ENCODE measurements around the gene SPRYD3.

The SPRYD3 gene

DNA sequence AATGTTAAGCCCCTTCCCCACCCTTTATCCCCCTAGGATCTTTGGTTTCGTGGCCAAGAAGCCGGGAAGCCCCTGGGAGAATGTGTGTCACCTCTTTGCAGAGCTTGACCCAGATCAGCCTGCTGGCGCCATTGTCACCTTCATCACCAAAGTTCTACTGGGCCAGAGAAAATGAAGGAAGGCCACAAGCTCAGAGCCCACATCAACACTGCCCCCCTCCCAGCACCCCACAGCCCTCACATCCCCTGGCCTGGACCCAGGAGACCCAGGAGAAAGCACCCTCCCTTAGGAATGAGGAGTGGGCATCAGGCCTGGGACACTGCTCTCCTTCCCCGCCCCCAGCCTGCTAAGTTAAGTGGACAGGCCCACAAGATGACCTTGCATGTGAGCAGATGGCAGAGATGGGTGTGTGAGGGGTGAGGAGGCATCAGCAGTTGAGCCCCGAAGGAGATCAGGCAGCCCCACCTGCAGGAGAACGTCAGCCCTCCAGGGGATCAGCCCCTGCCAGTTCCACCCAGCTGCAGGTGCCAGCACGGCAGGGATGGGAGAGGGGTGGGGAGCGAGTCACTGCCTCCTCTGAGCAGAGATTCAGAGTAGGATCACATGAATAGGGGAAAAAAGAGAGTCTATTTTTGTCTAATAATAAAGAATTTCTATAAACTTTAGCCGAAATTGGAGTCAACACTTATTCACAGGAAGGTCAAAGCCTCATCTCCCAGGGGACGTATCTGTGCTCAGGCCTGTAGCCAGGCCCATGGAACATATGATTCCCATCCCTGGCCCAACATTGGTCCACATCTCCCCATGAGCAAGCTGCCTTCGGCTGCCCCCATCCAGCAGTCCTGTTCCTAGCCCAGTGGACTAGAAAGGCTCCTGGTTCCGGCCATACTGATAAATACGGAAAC is 15.2 kb downstream of the SPRYD3 start:
- no peak for DNase-seq (ENCODE audit: low read depth in 2 of 2)

DNA sequence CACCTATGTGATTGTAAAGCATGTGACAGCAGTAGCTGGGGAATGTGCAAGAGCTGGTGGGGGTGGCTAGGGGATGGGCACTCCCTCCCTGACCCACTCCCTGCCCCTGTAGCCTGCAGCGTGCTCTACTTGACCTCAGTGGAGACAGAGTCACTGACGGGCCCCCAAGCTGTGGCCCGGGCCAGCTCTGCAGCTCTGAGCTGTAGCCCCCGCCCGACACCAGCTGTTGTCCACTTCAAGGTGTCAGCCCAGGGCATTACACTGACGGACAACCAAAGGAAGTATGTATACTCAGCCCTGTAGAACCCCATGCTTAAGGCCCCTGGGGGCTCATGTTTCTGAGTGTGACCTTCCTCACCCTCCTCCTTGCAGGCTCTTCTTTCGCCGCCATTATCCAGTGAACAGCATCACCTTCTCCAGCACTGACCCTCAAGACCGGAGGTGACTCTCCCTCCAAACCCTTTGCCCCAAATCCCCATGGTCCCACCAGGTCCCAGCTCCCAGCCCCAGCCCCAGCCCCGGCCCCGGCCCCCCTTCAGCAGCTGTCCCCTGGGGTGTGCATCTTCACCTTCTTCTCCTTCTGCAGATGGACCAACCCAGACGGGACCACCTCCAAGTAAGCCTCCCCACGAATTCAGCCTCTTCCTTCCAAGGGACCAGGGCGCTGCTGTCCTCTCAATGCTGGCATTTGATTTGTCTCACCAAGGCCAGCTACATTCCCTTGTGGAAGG is 16.0 kb downstream of the SPRYD3 start:
- DNase-seq (ENCODE audit: low read depth in 2 of 2), result no peak

DNA sequence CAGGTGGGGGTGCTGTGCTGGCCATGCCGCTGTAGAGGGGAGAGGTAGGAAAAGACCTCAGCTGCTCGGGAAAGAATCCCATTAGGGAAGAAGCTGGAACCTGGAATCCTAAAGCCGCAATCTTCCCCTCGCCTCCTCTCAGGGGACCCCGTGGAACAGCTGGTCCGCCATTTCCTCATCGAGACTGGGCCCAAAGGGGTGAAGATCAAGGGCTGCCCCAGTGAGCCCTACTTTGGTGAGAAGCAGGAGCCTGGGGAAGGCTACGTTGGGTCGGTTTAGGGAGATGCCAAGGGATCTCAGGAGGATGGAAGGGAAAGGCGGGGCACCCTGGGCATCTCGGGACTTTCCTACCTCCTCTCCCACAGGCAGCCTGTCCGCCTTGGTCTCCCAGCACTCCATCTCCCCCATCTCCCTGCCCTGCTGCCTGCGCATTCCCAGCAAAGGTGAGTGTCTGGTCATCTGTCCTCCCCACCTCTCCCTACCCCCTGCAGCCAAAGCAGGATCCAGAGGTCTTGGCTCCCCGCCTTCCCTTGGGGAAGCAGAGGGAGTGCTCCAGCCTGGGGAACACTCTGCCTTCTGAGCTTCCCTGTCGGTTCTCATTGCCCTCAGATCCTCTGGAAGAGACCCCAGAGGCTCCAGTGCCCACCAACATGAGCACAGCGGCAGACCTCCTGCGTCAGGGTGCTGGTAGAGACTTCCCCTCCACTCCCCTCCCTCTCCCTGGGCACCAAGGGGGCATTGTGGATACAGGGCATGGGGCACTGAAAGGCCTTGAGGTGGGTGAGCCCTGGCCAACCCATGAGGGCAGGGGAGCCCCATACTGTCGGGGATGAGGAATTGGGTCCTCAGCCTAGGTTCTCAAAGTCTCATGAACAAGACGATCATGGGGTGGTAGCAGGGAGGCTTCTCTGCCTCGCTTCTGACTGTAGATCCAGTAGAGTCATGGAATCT is 16.9 kb downstream of the SPRYD3 start:
- no peak for DNase-seq (ENCODE audit: low read depth in 2 of 2)

DNA sequence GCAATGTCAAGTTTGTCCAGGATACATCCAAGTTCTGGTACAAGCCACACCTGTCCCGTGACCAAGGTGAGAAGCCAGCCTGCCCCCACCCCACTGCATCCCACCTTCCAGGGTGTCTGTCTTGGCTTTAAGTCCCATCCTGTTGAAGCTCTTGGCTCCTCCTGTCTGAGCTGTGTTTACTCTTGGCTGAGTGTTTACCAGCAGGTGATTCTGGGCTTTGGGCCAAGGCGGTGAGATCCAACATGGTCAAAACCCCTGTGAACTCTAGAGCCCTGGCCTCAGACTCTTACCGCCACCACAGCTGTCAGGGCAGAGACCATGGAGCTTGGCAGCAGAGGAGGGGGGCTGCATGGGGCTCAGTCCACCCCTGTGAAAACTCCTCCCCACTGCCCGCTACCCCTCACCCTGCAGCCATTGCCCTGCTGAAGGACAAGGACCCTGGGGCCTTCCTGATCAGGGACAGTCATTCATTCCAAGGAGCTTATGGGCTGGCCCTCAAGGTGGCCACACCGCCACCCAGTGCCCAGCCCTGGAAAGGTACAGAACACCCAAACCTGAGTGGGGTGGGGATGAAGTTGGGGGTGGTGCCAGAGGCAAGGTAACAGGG is 17.7 kb downstream of the SPRYD3 start:
- no peak for DNase-seq (ENCODE audit: low read depth in 2 of 2)

DNA sequence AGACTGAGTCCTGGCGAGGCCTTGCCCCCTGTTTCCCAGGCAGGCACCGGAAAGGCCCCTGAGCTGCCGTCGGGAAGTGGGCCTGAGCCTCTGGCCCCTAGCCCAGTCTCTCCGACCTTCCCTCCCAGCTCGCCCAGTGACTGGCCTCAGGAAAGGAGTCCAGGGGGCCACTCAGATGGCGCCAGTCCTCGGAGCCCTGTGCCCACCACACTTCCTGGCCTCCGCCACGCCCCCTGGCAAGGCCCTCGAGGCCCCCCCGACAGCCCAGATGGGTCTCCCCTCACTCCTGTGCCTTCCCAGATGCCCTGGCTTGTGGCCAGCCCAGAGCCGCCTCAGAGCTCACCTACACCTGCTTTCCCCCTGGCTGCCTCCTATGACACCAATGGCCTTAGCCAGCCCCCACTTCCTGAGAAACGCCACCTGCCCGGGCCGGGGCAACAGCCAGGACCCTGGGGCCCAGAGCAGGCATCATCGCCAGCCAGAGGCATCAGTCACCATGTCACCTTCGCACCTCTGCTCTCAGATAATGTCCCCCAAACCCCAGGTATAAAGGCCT is 18.4 kb downstream of the SPRYD3 start:
- DNase-seq (ENCODE audit: low read depth in 2 of 2), result no peak

DNA sequence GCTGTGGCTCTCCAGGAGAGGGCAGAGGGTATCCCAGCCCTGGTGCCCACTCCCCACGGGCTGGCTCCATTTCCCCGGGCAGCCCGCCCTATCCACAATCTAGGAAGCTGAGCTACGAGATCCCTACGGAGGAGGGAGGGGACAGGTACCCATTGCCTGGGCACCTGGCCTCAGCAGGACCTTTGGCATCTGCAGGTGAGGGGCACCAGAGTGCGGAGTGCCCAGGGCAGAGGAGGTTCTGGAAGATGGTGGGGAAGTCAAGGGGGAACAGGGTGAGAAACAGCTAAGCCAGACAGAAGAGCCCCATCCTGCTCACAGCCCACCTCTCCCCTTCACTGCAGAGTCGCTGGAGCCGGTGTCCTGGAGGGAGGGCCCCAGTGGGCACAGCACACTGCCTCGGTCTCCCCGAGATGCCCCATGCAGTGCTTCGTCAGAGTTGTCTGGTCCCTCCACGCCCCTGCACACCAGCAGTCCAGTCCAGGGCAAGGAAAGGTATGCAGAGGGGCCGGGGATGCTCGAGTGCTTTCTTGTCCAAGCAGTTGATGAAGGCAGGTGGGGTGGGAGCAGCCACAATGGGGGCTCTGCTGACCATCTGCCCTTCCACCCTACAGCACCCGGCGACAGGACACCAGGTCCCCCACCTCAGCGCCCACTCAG is 19.0 kb downstream of the SPRYD3 start:
- DNase-seq (ENCODE audit: low read depth in 2 of 2), result no peak

DNA sequence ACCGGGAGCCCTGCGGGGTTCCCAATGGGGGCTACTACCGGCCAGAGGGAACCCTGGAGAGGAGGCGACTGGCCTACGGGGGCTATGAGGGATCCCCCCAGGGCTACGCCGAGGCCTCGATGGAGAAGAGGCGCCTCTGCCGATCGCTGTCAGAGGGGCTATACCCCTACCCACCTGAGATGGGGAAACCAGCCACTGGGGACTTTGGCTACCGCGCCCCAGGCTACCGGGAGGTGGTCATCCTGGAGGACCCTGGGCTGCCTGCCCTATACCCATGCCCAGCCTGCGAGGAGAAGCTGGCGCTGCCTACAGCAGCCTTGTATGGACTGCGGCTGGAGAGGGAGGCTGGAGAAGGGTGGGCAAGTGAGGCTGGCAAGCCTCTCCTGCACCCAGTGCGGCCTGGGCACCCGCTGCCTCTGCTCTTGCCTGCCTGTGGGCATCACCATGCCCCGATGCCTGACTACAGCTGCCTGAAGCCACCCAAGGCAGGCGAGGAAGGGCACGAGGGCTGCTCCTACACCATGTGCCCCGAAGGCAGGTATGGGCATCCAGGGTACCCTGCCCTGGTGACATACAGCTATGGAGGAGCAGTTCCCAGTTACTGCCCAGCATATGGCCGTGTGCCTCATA is 19.6 kb downstream of the SPRYD3 start:
- DNase-seq (ENCODE audit: low read depth in 2 of 2), result no peak

DNA sequence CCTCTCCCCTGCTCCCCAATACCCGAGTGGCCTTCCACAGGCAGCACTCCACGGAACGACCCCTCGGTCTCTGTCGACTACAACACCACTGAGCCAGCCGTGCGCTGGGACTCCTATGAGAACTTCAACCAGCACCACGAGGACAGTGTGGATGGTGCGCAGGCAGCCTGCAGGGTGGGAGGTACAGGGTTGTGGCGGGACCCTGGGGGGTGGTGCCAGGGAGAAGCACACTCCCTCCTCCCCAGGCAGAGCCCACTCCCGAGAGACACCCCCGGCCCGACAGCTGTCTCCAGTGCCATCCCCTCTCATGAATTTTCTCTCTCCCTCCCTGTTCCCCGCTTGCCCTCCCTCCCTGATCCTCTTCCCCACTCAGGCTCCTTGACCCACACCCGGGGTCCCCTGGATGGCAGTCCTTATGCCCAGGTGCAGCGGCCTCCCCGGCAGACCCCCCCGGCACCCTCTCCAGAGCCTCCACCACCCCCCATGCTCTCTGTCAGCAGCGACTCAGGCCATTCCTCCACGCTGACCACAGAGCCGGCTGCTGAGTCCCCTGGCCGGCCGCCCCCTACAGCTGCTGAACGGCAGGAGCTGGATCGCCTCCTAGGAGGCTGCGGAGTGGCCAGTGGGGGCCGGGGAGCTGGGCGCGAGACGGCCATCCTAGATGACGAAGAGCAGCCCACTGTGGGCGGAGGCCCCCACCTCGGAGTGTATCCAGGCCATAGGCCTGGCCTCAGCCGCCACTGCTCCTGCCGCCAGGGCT is 20.3 kb downstream of the SPRYD3 start:
- no peak for DNase-seq (ENCODE audit: low read depth in 2 of 2)

DNA sequence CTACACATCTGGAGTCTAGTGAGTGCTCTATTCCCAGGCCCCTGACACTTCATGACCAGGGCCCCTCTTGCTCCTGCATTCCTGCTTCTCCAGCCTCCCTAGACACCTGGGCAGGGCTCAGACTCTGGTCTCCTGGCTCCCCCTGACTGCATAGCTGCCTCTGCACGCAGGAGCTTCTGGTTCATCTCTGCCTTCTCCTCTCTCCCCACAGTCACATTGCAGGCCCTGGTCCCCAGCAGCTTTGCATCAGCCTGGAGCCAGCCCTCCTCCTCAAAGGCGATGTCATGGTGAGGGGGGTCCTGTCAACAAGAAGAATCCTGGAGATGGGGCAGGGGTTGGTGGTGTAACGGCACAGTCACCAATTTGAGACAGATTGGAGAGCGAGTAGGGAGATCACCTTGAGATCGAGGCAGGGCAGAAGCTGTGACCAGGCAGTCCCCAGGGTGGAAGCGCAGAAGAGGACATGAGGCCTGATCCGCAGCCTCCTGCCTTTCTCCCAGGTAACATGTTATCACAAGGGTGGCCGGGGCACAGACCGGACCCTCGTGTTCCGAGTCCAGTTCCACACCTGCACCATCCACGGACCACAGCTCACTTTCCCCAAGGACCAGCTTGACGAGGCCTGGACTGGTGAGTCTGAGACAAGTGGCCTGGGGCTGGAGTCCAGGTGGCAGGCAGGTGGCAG is 21.2 kb downstream of the SPRYD3 start:
- DNase-seq (ENCODE audit: low read depth in 2 of 2), result no peak

DNA sequence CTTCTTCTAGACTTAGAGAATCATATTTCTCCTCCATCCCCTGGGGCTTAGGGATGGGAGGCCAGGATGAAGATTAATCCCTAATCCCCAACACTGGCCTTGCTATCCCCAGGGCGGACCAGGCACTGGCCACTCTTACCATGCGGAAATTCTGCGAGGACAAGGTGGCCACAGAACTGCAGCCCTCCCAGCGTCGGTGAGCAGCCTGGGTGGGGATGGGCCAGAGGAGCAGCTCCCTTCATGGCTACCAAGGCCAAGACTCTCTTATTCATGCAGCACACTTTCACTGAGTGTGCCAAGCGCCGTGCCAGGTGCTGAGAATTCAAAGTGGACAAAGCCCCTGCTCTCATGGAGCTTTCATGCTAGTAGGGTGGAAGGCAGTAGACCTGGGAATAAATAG is 22.3 kb downstream of the SPRYD3 start:
- DNase-seq (ENCODE audit: low read depth in 2 of 2), result no peak

DNA sequence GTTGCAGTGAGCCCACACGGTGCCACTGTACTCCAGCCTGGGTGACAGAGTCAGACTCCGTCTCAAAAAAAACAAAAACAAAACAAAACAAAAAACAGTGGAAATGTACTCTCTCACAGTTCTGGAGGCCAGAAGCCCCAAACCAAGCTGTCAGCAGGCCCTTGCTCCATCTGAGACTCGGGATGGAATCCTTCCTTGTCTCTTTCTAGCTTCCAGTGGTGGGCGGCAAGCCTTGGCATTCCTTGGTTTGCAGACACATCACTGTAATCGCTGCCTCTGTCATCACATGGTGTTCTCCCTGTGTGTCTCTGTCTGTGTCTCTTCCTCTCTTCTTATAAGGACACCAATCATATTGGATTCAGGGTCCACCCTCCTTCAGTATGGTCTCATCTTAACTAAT is 22.9 kb downstream of the SPRYD3 start:
- DNase-seq (ENCODE audit: low read depth in 2 of 2), result no peak

DNA sequence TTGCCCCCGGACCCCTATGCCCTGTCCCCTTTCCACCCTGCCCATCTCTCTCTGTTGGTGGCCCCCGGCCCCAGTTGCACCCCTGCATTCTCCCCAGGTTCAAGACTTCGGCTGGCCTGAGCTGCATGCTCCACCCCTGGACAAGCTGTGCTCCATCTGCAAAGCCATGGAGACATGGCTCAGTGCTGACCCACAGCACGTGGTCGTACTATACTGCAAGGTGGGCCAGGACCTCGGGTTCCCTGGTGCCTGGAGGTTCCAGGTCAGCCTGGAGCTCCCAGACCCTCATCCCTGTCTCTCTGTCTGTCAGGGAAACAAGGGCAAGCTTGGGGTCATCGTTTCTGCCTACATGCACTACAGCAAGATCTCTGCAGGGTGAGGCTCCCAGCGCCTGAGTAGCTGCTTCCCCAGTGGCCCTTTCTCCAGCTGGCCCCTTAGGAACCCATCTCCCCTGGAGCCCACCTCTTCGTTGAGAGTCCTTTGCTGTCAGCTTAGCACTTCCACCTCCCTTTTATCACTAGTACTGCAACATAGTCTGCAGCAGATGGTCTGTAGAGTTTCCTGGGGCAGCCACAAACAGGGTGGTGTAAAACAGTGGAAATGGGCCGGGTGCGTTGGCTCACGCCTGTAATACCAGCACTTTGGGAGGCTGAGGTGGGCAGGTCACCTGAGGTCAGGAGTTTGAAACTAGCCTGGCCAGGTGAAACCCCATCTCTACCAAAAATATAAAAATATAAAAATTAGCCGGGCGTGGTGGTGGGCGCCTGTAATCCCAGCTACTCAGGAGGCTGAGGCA is 23.5 kb downstream of the SPRYD3 start:
- no peak for DNase-seq (ENCODE audit: low read depth in 2 of 2)

DNA sequence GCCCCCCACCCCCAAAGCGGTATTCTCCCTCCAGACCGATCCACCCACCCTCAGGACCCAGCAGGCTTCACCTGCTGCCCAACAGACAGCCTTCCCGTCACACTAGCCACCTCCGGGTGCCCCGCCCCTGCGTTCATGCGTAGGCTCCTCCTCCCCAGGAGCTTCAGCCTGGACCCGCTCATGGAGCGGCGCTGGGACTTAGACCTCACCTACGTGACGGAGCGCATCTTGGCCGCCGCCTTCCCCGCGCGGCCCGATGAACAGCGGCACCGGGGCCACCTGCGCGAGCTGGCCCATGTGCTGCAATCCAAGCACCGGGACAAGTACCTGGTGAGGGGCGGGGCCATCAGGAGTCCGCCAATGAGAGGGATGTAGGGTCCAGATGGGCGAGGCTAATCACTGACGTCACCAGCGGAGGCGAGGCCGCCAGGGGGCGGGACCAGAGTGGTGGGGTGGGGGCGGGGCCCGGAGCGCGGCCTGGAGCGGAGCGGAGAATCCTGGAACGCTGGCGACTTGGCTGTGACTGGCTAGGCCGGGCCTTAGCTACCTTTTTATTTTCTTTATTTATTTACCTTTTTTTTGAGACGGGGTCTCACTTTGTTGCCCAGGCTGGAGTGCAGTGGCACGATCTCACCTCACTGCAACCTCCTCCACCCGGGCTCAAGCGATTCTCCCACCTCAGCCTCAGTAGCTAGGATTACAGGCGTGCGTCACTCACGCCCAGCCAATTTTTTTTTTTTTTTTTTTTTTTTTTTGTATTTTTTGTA is 24.9 kb downstream of the SPRYD3 start:
- DNase-seq (ENCODE audit: low read depth in 2 of 2), result peak; percentile 89 to 91

DNA sequence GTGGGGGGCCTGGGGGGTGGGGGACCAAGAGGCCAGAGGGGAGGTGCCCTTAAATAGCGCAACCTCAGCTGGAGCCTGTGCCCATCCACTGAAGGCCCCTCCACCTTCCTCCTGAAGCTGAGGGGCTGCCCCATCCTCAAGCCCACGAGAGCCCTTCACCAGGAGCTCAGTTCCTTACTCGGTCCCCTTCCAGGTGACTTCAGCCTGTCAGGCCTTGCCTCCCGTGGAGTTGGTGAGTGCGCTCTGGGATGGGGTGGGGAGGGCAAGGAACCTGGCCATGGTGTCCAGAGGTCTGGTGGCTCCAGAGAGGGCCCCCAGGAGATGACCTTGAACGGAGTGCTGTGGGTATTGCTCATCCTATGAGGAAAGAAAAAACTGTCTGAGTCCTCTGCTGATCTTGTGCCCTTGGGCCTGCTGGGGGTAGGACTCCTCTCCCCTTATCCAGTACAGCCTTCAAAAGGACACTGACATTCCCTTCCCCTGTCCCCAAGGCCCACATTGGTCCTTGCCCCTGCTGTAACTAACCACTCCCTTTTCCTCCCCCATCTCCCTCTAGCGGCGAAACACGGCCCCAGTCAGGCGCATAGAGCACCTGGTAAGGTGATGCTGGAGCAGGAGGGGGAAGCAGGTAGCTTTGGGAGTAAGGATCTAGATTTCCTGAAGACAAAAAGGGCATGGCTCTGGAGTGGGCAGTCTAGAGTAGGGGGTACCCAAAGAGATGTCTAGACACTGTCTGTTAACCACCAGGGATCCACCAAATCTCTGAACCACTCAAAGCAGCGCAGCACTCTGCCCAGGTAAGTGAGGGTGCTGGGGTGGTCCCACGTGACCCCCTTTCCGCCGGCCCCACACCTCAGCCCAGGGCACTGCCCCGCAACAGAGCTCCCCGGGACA is 25.7 kb downstream of the SPRYD3 start:
- peak; percentile 27 to 32 for DNase-seq (ENCODE audit: low read depth in 2 of 2)

DNA sequence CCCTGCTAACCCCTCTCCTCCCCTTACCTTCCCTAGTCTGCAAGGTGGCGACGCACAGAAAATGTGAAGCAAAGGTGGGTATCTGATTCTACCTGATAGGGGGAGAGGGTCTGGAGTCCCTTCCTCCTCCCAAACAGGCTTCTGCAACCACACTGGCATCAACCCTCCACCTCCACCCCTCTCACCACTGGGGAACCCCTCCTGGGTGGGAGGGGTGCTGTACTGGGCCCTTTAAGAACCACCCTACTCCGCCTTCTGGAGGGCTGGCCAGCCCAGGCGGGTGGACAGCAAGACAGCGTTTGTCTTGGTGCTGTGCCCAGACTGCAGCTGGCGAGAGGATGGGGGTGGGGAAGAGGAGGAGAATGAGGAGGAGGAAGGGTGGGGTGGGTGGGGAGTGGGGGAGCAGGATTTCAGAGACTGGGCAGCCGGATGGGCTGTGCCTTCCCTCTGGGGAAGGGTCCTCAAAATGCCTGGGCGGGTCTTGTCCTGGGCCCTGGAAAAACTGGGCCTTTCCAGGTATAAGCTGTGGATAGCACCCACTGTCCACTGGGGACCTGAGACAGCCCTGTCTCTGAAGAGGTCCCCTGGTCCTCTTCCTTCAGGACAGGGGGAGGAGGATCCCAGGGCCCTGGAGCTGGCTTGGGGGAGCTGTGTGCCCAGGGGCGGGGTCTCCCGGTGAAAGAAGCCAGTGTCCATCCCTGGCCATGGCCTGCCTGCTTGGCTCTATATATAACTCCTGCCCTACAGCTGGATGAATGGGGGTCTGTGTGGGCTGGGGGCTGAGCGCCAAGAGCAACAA is 26.6 kb downstream of the SPRYD3 start:
- DNase-seq (ENCODE audit: low read depth in 2 of 2), result no peak

Data from stimulated activated CD4-positive, alpha-beta T cell treated with anti-CD3 and anti-CD28 coated beads, Interleukin-4, amount 100 ng/mL, for 48 hours (primary cell).